Measurements from ENCODE around the gene TUBA4A.
"Not testable (repeated sequence)": the region's sequence is repeated elsewhere in the genome, so short reads cannot be mapped to it uniquely, and the experiment has no call there.

TUBA4A gene

GRCh38 chr2:219253753-219254589, at the start of gene TUBA4A:
Gene TUBA4A (minus strand): TSS chr2:219253918. CDS start chr2:219253858, 60 bp downstream.
- DNase-seq (ENCODE audit: low spot score), result peak; percentile 91

- DNase-seq (ENCODE audit: low spot score), result no peak
Measured at GRCh38 chr2:219302412-219302968, 48.8 kb upstream of the TUBA4A start.

- DNase-seq (ENCODE audit: low spot score), result no peak
Measured at GRCh38 chr2:219300022-219300421, 46.3 kb upstream of the TUBA4A start.

- no peak for DNase-seq (ENCODE audit: low spot score)
Measured at GRCh38 chr2:219299372-219299760, 45.6 kb upstream of the TUBA4A start.

GRCh38 chr2:219298759-219299371, 45.1 kb upstream of the TUBA4A start:
- peak; percentile 90 for DNase-seq (ENCODE audit: low spot score)

GRCh38 chr2:219297766-219298456, 44.2 kb upstream of the TUBA4A start:
- DNase-seq (ENCODE audit: low spot score), result no peak

GRCh38 chr2:219296631-219297391, 43.1 kb upstream of the TUBA4A start:
- DNase-seq (ENCODE audit: low spot score), result no peak

GRCh38 chr2:219296142-219296541, 42.4 kb upstream of the TUBA4A start:
- DNase-seq (ENCODE audit: low spot score), result no peak

GRCh38 chr2:219294356-219295351, 40.9 kb upstream of the TUBA4A start:
- DNase-seq (ENCODE audit: low spot score), result peak; percentile 95

- no peak for DNase-seq (ENCODE audit: low spot score)
Measured at GRCh38 chr2:219293736-219294231, 40.1 kb upstream of the TUBA4A start.

GRCh38 chr2:219292616-219293015, 38.9 kb upstream of the TUBA4A start:
- no peak for DNase-seq (ENCODE audit: low spot score)

GRCh38 chr2:219291910-219292490, 38.3 kb upstream of the TUBA4A start:
- DNase-seq (ENCODE audit: low spot score), result no peak

- no peak for DNase-seq (ENCODE audit: low spot score)
Measured at GRCh38 chr2:219291394-219291793, 37.7 kb upstream of the TUBA4A start.

GRCh38 chr2:219290381-219291171, 36.9 kb upstream of the TUBA4A start:
- no peak for DNase-seq (ENCODE audit: low spot score)

GRCh38 chr2:219289537-219290361, 36.0 kb upstream of the TUBA4A start:
- DNase-seq (ENCODE audit: low spot score), result peak; percentile 72

- DNase-seq (ENCODE audit: low spot score), result no peak
Measured at GRCh38 chr2:219289195-219289536, 35.4 kb upstream of the TUBA4A start.

- peak; percentile 32 for DNase-seq (ENCODE audit: low spot score)
Measured at GRCh38 chr2:219287580-219288265, 34.0 kb upstream of the TUBA4A start.

GRCh38 chr2:219287116-219287440, 33.4 kb upstream of the TUBA4A start:
- not testable (repeated sequence) for DNase-seq (ENCODE audit: low spot score)

Data from hematopoietic multipotent progenitor cell treated with erythropoietin and hydrocortisone succinate and interleukin-3 and kit ligand, for 17 days (in vitro differentiated cells).